ENCODE results near the gene PLXDC2. TPM values are rescaled to one million over a fixed set of nuclear protein-coding genes. Genes with fewer than 3 reads are reported as not detected.
A peak's percentile ranks its signal among the peaks of the same experiment; 100 is the strongest.

Gene PLXDC2
- total RNA-seq, 1 experiment from 2014 or later = 38.7 TPM

DNA sequence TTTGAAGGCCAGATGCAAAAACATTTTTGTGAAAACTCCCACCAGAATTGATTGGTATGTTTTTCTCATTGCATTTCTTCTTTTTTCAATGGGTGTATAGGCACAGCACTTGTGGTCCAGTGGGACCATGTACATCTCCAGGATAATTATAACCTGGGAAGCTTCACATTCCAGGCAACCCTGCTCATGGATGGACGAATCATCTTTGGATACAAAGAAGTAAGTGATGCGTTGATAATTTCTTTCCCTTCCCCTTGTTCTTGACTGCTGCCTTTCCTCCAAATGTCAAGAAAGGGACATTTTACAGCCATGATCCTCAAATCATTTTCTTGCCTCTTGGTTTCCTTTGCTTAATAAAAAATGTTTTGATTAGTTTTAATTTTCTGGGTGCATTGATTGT, 331.5 kb downstream of the PLXDC2 start:
- no peak overlapping the region for H4K91ac ChIP-seq (ENCODE audit: insufficient read length, low read depth, low read length)
- H3K9me3 ChIP-seq (ENCODE audit: control insufficient read depth, low read depth, low read length) = no peaks in the 10 kb centered on the region
- no peaks in the 10 kb centered on the region for H4K20me1 ChIP-seq (ENCODE audit: control insufficient read depth, insufficient read depth, insufficient read length)
- H3T11ph ChIP-seq (ENCODE audit: low read length) = no peak overlapping the region
- no peak overlapping the region for H3K18ac ChIP-seq (ENCODE audit: insufficient read length, low read depth, low read length)
- no CpG with 5 or more reads among the region's 2 CpGs for WGBS (ENCODE audit: extremely low coverage, insufficient read length, low lambda C conversion rate)
- no peak overlapping the region for H2BK20ac ChIP-seq (ENCODE audit: low read depth, low read length, poor library complexity, severe bottlenecking)
- no peak overlapping the region for H3K4me2 ChIP-seq (ENCODE audit: insufficient read depth, insufficient read length, low read length)
- no peak overlapping the region for H4K8ac ChIP-seq (replicated peaks; ENCODE audit: insufficient read length, low read depth, low read length)
- no peak overlapping the region for H3K4ac ChIP-seq (ENCODE audit: low read depth, low read length)
- TF ChIP-seq CTCF (conservative IDR thresholded peaks at IDR 0.05) = no peak
- H4K5ac ChIP-seq (ENCODE audit: insufficient read length, low read depth, low read length) = no peak overlapping the region
- no peaks in the 10 kb centered on the region for H3K79me1 ChIP-seq (ENCODE audit: insufficient read depth, low read depth, low read length, poor library complexity, severe bottlenecking)
- no peak overlapping the region for H2BK5ac ChIP-seq (ENCODE audit: insufficient read length, low read length)
- H3K9ac ChIP-seq (ENCODE audit: extremely low read depth, insufficient read length, low read length) = no peak overlapping the region
- H3K4me3 Mint-ChIP-seq = no peak overlapping the region
- no peak overlapping the region for H2AK5ac ChIP-seq (ENCODE audit: insufficient read length, low read length)
- H2BK15ac ChIP-seq (ENCODE audit: low read depth, low read length) = no peak overlapping the region
- H3K23me2 ChIP-seq (ENCODE audit: insufficient read length, low read depth, low read length, poor library complexity, severe bottlenecking) = no peaks in the 10 kb centered on the region
- no peak overlapping the region for H3K56ac ChIP-seq (ENCODE audit: insufficient read length, low read depth, low read length)
- H3K36me3 Mint-ChIP-seq (ENCODE audit: insufficient read depth in 1 of 3, low read depth in 3 of 3) = peaks cover 0 to 9% (median 2%) of the 10 kb centered on the region in 3 experiments; a peak in 4 of 7 replicates
- H3K9me3 Mint-ChIP-seq = no peaks in the 10 kb centered on the region
- H3K23ac ChIP-seq (ENCODE audit: insufficient read length, low read depth, low read length) = no peak overlapping the region
- no peak overlapping the region for H2AFZ ChIP-seq (ENCODE audit: low read length)
- no peaks in the 10 kb centered on the region for H3K79me2 ChIP-seq (ENCODE audit: insufficient read depth, low read length)
- H3K14ac ChIP-seq (ENCODE audit: insufficient read depth, low read length) = no peak overlapping the region
- peaks cover 14 to 15% of the 10 kb centered on the region in 2 experiments for H3K4me1 Mint-ChIP-seq
- no peaks in the 10 kb centered on the region for H3K27me3 Mint-ChIP-seq (ENCODE audit: low read depth)
- no peak overlapping the region for H2BK120ac ChIP-seq (ENCODE audit: low read depth, low read length, poor library complexity, severe bottlenecking)
- H3K4me1 ChIP-seq (ENCODE audit: insufficient read depth, low read length) = no peaks in the 10 kb centered on the region; the same call in 1 of the 2 replicates
- H3K27ac Mint-ChIP-seq = peak overlapping the region in 1 of 3 experiments; percentile 30; a peak in 2 of 7 replicates
- DNase-seq = no peak
- H3K27me3 ChIP-seq (ENCODE audit: insufficient read depth, low read length) = no peaks in the 10 kb centered on the region
- H3K27ac ChIP-seq (ENCODE audit: insufficient read length, low read depth, low read length) = no peak overlapping the region
- no peak overlapping the region for H2BK12ac ChIP-seq (ENCODE audit: insufficient read length, low read depth, low read length)

Data from H9 (cell line).